ENCODE results near the gene TNIP2.

DNA sequence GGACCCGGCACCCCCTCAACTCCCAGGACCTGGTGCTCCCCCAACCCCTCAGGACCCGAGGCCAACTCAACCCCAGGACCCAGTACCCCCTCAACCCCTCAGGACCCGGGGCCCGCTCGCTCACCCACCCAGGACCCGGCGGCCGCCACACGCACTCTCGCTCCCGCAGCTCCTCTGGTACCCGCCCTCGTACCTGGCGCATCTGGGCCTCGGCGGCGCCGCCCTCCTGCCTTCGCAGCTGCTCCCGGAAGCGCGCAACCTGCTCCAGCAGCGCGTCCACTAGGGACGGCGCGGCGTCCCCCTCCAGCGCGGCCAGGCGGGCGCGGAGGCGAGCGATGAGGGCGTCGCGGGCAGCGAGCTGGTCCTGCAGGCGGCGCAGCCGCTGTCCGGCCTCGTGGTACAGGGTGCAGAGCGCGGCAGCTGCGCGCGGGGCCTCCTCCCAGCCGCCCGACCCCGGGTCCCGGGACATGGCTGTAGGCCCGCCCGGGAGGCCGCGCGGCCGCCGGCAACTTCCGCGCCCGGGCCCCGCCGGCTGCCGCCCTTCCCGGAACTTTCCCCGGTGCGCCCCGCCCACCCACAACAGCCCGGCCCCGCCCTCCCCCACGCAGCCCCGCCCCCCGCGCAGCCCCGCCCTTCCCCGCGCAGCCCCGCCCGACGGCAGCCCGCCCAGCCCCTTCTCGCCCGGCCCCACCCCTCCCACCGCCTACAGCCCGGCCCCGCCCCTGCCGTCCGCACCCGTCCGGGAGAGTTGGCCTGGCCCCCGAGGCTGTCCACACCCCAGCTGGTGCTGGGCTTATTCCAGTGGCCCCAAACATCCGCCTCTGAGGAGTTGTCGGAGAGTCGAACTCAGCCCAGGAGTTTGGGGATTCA lies at the start of gene TNIP2:
- TF ChIP-seq POLR2A (IDR thresholded peaks at IDR 0.05) (peak; percentile 69), EP300 (IDR thresholded peaks at IDR 0.05) (no peak)
- TF ChIP-seq, protein P1, sequence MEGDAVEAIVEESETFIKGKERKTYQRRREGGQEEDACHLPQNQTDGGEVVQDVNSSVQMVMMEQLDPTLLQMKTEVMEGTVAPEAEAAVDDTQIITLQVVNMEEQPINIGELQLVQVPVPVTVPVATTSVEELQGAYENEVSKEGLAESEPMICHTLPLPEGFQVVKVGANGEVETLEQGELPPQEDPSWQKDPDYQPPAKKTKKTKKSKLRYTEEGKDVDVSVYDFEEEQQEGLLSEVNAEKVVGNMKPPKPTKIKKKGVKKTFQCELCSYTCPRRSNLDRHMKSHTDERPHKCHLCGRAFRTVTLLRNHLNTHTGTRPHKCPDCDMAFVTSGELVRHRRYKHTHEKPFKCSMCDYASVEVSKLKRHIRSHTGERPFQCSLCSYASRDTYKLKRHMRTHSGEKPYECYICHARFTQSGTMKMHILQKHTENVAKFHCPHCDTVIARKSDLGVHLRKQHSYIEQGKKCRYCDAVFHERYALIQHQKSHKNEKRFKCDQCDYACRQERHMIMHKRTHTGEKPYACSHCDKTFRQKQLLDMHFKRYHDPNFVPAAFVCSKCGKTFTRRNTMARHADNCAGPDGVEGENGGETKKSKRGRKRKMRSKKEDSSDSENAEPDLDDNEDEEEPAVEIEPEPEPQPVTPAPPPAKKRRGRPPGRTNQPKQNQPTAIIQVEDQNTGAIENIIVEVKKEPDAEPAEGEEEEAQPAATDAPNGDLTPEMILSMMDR (IDR thresholded peaks at IDR 0.05) = peak; percentile 11 to 66 (median 47)

All from ovary (tissue), 3 donors.